GM13977 (cell line): Measurements from ENCODE around the gene SLC44A3.

Experiments
- DNase-seq: peaks from one replicate; pipeline ENCODE4 v3.0.0; 2012; ENCODE audit warnings: low spot score
- in situ Hi-C: fragments of 300-500 bp; cut with MboI; formaldehyde crosslinking; loops from one replicate; pipeline ENCODE4 v1.12.0; 2022; ENCODE audit warnings: low sequenced_read_pairs, low pct_unique_long_range_greater_than_20kb, mixed read lengths, inconsistent platforms; ENCODE audit not compliant: unreplicated experiment
- TF ChIP-seq, protein P1 (sequence below): IDR thresholded peaks from 2 replicates; pipeline ENCODE4 v1.5.1; 2012; ENCODE audit warnings: mild to moderate bottlenecking, control low read depth; ENCODE audit not compliant: insufficient read depth; ENCODE audit errors: extremely low read depth, missing control alignments

The SLC44A3 gene

DNA sequence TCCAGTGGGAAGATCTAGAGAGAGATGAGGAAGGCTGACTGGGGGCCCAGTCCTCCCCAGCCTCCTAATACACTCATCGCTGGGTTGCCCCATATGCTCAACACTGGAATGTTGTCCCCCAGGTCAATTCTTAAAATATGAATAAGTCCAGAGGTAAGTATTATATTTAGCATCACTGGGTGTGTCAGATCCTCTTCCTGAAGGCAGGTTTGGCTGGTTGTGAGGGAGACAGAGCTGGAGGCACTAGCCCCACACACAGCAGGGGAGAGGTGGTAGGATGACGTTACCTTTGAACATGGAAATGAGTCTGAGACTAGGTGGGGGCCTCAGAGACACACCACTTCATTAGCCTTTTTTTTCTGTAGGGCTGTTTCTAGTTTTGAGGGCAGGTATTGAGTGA is 42.6 kb downstream of the SLC44A3 start:
- TF ChIP-seq, protein P1, sequence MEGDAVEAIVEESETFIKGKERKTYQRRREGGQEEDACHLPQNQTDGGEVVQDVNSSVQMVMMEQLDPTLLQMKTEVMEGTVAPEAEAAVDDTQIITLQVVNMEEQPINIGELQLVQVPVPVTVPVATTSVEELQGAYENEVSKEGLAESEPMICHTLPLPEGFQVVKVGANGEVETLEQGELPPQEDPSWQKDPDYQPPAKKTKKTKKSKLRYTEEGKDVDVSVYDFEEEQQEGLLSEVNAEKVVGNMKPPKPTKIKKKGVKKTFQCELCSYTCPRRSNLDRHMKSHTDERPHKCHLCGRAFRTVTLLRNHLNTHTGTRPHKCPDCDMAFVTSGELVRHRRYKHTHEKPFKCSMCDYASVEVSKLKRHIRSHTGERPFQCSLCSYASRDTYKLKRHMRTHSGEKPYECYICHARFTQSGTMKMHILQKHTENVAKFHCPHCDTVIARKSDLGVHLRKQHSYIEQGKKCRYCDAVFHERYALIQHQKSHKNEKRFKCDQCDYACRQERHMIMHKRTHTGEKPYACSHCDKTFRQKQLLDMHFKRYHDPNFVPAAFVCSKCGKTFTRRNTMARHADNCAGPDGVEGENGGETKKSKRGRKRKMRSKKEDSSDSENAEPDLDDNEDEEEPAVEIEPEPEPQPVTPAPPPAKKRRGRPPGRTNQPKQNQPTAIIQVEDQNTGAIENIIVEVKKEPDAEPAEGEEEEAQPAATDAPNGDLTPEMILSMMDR, result no peak
- no peak for DNase-seq
- in situ Hi-C loops, result no loop called here

DNA sequence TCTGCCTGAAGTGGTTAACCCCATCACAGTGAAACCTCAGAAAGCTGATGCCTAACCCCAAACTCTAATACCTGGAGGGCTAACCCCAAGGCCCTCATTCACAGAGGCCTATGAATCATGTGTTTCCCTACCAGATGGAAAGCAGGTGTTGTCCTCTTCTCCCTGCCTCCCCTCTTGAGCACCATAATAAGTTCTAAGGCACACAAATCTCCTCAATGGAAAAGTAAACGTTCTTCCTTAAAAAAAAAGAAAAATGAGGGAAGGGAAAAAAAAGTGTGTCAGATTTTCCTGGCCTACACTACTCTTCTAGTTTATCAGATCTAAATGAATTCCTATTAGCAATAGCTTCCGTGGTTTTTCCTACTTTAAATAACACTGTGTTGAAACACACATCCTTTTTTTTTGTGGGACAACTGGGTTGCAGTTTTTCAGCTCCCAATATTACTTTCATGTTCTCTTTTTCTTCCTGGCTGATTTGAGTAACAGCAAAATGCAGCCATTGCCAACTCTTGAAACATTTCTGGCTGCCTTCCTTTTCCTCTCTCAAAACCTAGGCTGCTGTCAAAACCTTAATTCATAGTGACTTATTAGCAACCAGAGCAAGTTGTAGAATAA is 43.2 kb downstream of the SLC44A3 start:
- TF ChIP-seq, protein P1, result no peak
- DNase-seq, result no peak
- in situ Hi-C loops, result no loop called here

- in situ Hi-C loops, result no loop called here
- TF ChIP-seq, protein P1, result no peak
- DNase-seq, result no peak
These were observed 43.8 kb downstream of the SLC44A3 start for GRCh38 chr1:94863919-94864318.

- TF ChIP-seq, protein P1, result no peak
- no peak for DNase-seq
- in situ Hi-C loops, result no loop called here
These were observed 44.7 kb downstream of the SLC44A3 start for GRCh38 chr1:94864821-94865220.

DNA sequence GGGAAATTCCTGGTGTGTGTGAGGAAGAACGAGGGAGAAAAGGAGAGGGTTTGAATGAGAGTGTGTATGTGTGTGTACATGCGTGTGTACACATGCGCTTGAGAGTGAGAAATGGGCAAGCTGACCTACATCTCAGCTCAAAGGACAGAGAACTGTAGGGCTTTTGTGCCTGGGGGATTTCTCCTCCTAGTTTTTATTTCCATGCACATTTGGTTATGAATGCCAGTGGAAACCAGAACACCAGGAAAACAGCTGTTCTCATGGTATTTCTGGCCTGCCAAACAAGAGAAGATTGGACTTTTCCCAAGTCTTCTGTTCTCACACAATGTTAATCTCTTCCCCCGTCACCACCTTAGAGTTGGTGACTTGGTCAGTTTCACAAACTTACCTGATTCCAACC is 45.2 kb downstream of the SLC44A3 start:
- DNase-seq, result no peak
- TF ChIP-seq, protein P1, result no peak
- in situ Hi-C loops, result no loop called here

DNA sequence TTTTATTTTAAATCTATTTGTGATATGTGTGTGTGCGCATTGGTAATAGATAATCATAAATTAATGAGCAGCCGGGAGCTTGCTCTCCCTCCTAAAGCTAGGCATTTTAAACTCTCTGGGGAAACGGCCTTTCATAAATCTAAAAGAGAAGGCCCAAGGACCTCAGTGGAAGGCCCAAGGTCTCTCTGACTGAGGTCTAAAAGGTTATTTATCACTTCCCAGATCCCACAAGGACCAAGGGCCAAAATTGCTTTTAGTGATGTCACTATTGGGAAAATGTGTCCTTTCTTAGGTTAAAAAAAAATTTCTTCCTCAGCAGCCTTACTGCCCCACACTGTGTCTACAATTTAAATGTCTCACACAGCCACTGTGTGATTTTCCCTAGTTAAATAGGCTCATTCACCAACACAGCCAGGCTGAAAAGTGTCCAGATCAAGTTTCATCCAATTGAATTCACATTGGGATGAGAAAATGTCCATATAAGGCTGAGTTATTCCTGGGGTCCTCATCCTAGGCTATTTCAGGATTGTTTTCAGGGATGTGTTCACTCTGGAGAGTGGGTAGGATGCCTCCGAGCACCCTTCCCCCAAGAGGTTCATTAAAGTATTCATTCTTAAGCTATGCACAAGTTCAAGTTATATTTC is 46.1 kb downstream of the SLC44A3 start:
- in situ Hi-C loops, result no loop called here
- TF ChIP-seq, protein P1, result no peak
- DNase-seq, result no peak
